Retinal pigment epithelial cell (primary cell): ENCODE measurements around the gene RASA1.
"Not testable (repeated sequence)": the region's sequence is repeated elsewhere in the genome, so short reads cannot be mapped to it uniquely, and the experiment has no call there.

Source experiments
- DNase-seq: peaks from one replicate; pipeline ENCODE4 v3.0.0-alpha.2; 2010; ENCODE audit warnings: low read depth
- H3K4me3 ChIP-seq: 2 replicates; pipeline ENCODE4 v1.5.1; 2011; ENCODE audit warnings: mild to moderate bottlenecking, low read length, control low read depth, moderate library complexity
- CTCF ChIP-seq: conservative IDR thresholded peaks from 2 replicates; pipeline ENCODE4 v1.5.1; 2011; ENCODE audit warnings: low read depth, low read length, control low read depth, inconsistent platforms

The RASA1 gene

GRCh38 chr5:87277279-87277835 lies 9.7 kb downstream of the RASA1 start:
- no peak for TF ChIP-seq CTCF
- H3K4me3 ChIP-seq: no peak overlapping the region
- DNase-seq: no peak

- DNase-seq: no peak
- TF ChIP-seq CTCF: no peak
- H3K4me3 ChIP-seq: no peak overlapping the region
Measured at GRCh38 chr5:87278590-87279100, 11.0 kb downstream of the RASA1 start.

GRCh38 chr5:87282269-87282668 lies 14.6 kb downstream of the RASA1 start:
- no peak overlapping the region for H3K4me3 ChIP-seq
- no peak for TF ChIP-seq CTCF
- DNase-seq: no peak

GRCh38 chr5:87287266-87287665 lies 19.6 kb downstream of the RASA1 start:
- DNase-seq, H3K4me3 ChIP-seq: not testable (repeated sequence)

- H3K4me3 ChIP-seq: no peak overlapping the region
- no peak for TF ChIP-seq CTCF
- DNase-seq: no peak
Measured at GRCh38 chr5:87298692-87299362, 31.1 kb downstream of the RASA1 start.

- no peak for DNase-seq
- TF ChIP-seq CTCF: no peak
- no peak overlapping the region for H3K4me3 ChIP-seq
Measured at GRCh38 chr5:87300176-87300575, 32.5 kb downstream of the RASA1 start.

- peak; percentile 79 for DNase-seq
- TF ChIP-seq CTCF: no peak
- H3K4me3 ChIP-seq: no peak overlapping the region
Measured at GRCh38 chr5:87300744-87301143, 33.1 kb downstream of the RASA1 start.
